Neural progenitor cell (in vitro differentiated cells): ENCODE measurements around the gene FILIP1. TPM values are rescaled to one million over a fixed set of nuclear protein-coding genes. Genes with fewer than 3 reads are reported as not detected.

Experiments
- DNase-seq: peaks from one replicate; pipeline ENCODE4 v3.0.0-alpha.2; 2016; ENCODE audit warnings: low spot score
- H2AFZ ChIP-seq: fragments of 200-600 bp; sonication (generic); replicated peaks from 2 replicates; pipeline ENCODE4 v1.6.1; 2016; ENCODE audit warnings: antibody characterized with exemption
- H3F3A ChIP-seq: fragments of 200-600 bp; sonication (generic); 2 replicates; pipeline ENCODE4 v1.6.1; 2016; ENCODE audit warnings: antibody characterized with exemption, low read depth
- H3K27ac ChIP-seq: fragments of 200-600 bp; sonication (generic); 2 replicates; pipeline ENCODE4 v1.5.1; 2016; ENCODE audit warnings: mild to moderate bottlenecking
- H3K27me3 ChIP-seq: fragments of 200-600 bp; sonication (generic); 2 replicates; pipeline ENCODE4 v1.6.1; 2016; ENCODE audit warnings: mild to moderate bottlenecking, moderate library complexity
- H3K36me3 ChIP-seq: fragments of 200-600 bp; sonication (generic); 2 replicates; pipeline ENCODE4 v1.5.1; 2016
- H3K4me1 ChIP-seq: fragments of 200-600 bp; sonication (generic); 2 replicates; pipeline ENCODE4 v1.6.1; 2016; ENCODE audit warnings: mixed run types
- H3K4me2 ChIP-seq: fragments of 200-600 bp; sonication (generic); 2 replicates; pipeline ENCODE4 v1.6.1; 2016
- H3K4me3 ChIP-seq: fragments of 200-600 bp; sonication (generic); 2 replicates; pipeline ENCODE4 v1.5.1; 2016
- H3K79me2 ChIP-seq: fragments of 200-600 bp; sonication (generic); 2 replicates; pipeline ENCODE4 v1.6.1; 2016; ENCODE audit warnings: low read depth
- H3K9ac ChIP-seq: fragments of 200-600 bp; sonication (generic); 2 replicates; pipeline ENCODE4 v1.6.1; 2016
- H3K9me3 ChIP-seq: fragments of 200-600 bp; sonication (generic); 2 replicates; pipeline ENCODE4 v1.5.1; 2016; ENCODE audit warnings: low read depth
- H4K20me1 ChIP-seq: fragments of 200-600 bp; sonication (generic); 2 replicates; pipeline ENCODE4 v1.6.1; 2016; ENCODE audit warnings: low read depth
- H3K27ac Mint-ChIP-seq: 3 replicates; pipeline ENCODE4 v1.8.0; 2021; ENCODE audit warnings: mixed read lengths
- H3K27me3 Mint-ChIP-seq: 2 replicates; pipeline ENCODE4 v1.8.0; 2022; ENCODE audit warnings: low read depth, mild to moderate bottlenecking, inconsistent platforms, moderate library complexity, mixed read lengths; ENCODE audit not compliant: insufficient read depth
- H3K36me3 Mint-ChIP-seq: 3 replicates; pipeline ENCODE4 v1.8.0; 2021; ENCODE audit warnings: mixed read lengths
- H3K4me1 Mint-ChIP-seq: 3 replicates; pipeline ENCODE4 v1.8.0; 2021; ENCODE audit warnings: mixed read lengths
- H3K4me3 Mint-ChIP-seq: 3 replicates; pipeline ENCODE4 v1.8.0; 2021; ENCODE audit warnings: mild to moderate bottlenecking, moderate library complexity, mixed read lengths
- H3K9me3 Mint-ChIP-seq: 3 replicates; pipeline ENCODE4 v1.8.0; 2020; ENCODE audit warnings: mixed read lengths
- CTCF ChIP-seq: fragments of 200-600 bp; sonication (generic); IDR thresholded peaks from 2 replicates; pipeline ENCODE4 v1.5.1; 2017; ENCODE audit warnings: antibody characterized with exemption, mild to moderate bottlenecking
- EZH2 ChIP-seq: fragments of 200-600 bp; sonication (generic); IDR thresholded peaks from 2 replicates; pipeline ENCODE4 v1.6.1; 2017; ENCODE audit warnings: antibody characterized with exemption, mild to moderate bottlenecking, moderate library complexity
- EZH2phosphoT487 ChIP-seq: fragments of 200-600 bp; sonication (generic); IDR thresholded peaks from 2 replicates; pipeline ENCODE4 v1.6.1; 2017; ENCODE audit warnings: antibody characterized with exemption
- total RNA-seq: library from RNA; depleted of rRNA; stranded (reverse); fragments of >200 nt; gene quantifications from 2 replicates; pipeline ENCODE4 v1.2.3, GENCODE V29; 2015; ENCODE audit warnings: low replicate concordance

The FILIP1 gene
- total RNA-seq, 1 donor from 2014 or later: 22.6 TPM

- no peak overlapping the region for H3K9ac ChIP-seq
- H3K36me3 Mint-ChIP-seq: no peaks in the 10 kb centered on the region
- no peak overlapping the region for H3K4me3 Mint-ChIP-seq
- H3K4me2 ChIP-seq: no peak overlapping the region
- TF ChIP-seq EZH2phosphoT487: no peak
- no peak for TF ChIP-seq EZH2
- TF ChIP-seq CTCF: no peak
- H3F3A ChIP-seq: no peaks in the 10 kb centered on the region
- peaks cover 2% of the 10 kb centered on the region for H3K9me3 Mint-ChIP-seq
- H3K9me3 ChIP-seq: no peaks in the 10 kb centered on the region
- H3K4me3 ChIP-seq: no peak overlapping the region
- peaks cover 2% of the 10 kb centered on the region for H3K27me3 Mint-ChIP-seq
- no peaks in the 10 kb centered on the region for H3K4me1 Mint-ChIP-seq
- no peak overlapping the region for H3K27ac Mint-ChIP-seq
- no peaks in the 10 kb centered on the region for H3K4me1 ChIP-seq
- H3K36me3 ChIP-seq: no peaks in the 10 kb centered on the region
- no peak overlapping the region for H3K27ac ChIP-seq
- no peaks in the 10 kb centered on the region for H4K20me1 ChIP-seq
- no peaks in the 10 kb centered on the region for H3K27me3 ChIP-seq
- H3K79me2 ChIP-seq: no peaks in the 10 kb centered on the region
- no peak for DNase-seq
- peak overlapping the region; percentile 91 for H2AFZ ChIP-seq
These were observed 38.9 kb upstream of the FILIP1 start for GRCh38 chr6:75532521-75532920.

GRCh38 chr6:75531174-75531573, 37.6 kb upstream of the FILIP1 start:
- Mint-ChIP-seq H3K36me3 (no peaks in the 10 kb centered on the region), H3K27me3 (peaks cover 2% of the 10 kb centered on the region), H3K4me1 (no peaks in the 10 kb centered on the region), H3K27ac (no peak overlapping the region), H3K9me3 (peaks cover 2% of the 10 kb centered on the region), H3K4me3 (no peak overlapping the region)
- DNase-seq: no peak
- Histone ChIP-seq H4K20me1 (no peaks in the 10 kb centered on the region), H3K9me3 (no peaks in the 10 kb centered on the region), H3K79me2 (no peaks in the 10 kb centered on the region), H3K36me3 (no peaks in the 10 kb centered on the region), H3K27me3 (no peaks in the 10 kb centered on the region), H3K4me3 (no peak overlapping the region), H3F3A (no peaks in the 10 kb centered on the region), H3K4me2 (no peak overlapping the region), H3K27ac (no peak overlapping the region), H3K4me1 (no peaks in the 10 kb centered on the region), H2AFZ (no peak overlapping the region), H3K9ac (no peak overlapping the region)
- TF ChIP-seq EZH2: no peak
- TF ChIP-seq EZH2phosphoT487: no peak
- TF ChIP-seq CTCF: no peak

GRCh38 chr6:75530696-75531095, 37.1 kb upstream of the FILIP1 start:
- Mint-ChIP-seq H3K9me3 (peaks cover 2% of the 10 kb centered on the region), H3K4me1 (no peaks in the 10 kb centered on the region), H3K4me3 (no peak overlapping the region), H3K27me3 (peaks cover 2% of the 10 kb centered on the region), H3K27ac (no peak overlapping the region), H3K36me3 (no peaks in the 10 kb centered on the region)
- no peak for TF ChIP-seq EZH2phosphoT487
- TF ChIP-seq CTCF: no peak
- TF ChIP-seq EZH2: no peak
- H3K9me3 ChIP-seq: no peaks in the 10 kb centered on the region
- no peak overlapping the region for H3K4me3 ChIP-seq
- H3K27ac ChIP-seq: no peak overlapping the region
- H3F3A ChIP-seq: no peaks in the 10 kb centered on the region
- H3K27me3 ChIP-seq: no peaks in the 10 kb centered on the region
- no peaks in the 10 kb centered on the region for H3K79me2 ChIP-seq
- DNase-seq: no peak
- H3K9ac ChIP-seq: no peak overlapping the region
- no peaks in the 10 kb centered on the region for H3K4me1 ChIP-seq
- H3K36me3 ChIP-seq: no peaks in the 10 kb centered on the region
- no peaks in the 10 kb centered on the region for H4K20me1 ChIP-seq
- H3K4me2 ChIP-seq: no peak overlapping the region
- H2AFZ ChIP-seq: no peak overlapping the region

- TF ChIP-seq EZH2phosphoT487: no peak
- no peak for TF ChIP-seq EZH2
- TF ChIP-seq CTCF: no peak
- no peak overlapping the region for H3K4me2 ChIP-seq
- H3K9me3 ChIP-seq: no peaks in the 10 kb centered on the region
- H3K27ac ChIP-seq: no peak overlapping the region
- H2AFZ ChIP-seq: peak overlapping the region; percentile 15
- Mint-ChIP-seq H3K4me1 (peaks cover 6% of the 10 kb centered on the region), H3K27me3 (peaks cover 2% of the 10 kb centered on the region), H3K9me3 (peaks cover 5% of the 10 kb centered on the region), H3K27ac (no peak overlapping the region), H3K4me3 (no peak overlapping the region), H3K36me3 (no peaks in the 10 kb centered on the region)
- H3K27me3 ChIP-seq: no peaks in the 10 kb centered on the region
- H3K9ac ChIP-seq: no peak overlapping the region
- H3F3A ChIP-seq: no peaks in the 10 kb centered on the region
- no peaks in the 10 kb centered on the region for H4K20me1 ChIP-seq
- H3K36me3 ChIP-seq: no peaks in the 10 kb centered on the region
- no peaks in the 10 kb centered on the region for H3K79me2 ChIP-seq
- no peak overlapping the region for H3K4me3 ChIP-seq
- no peaks in the 10 kb centered on the region for H3K4me1 ChIP-seq
- DNase-seq: no peak
These were observed 34.8 kb upstream of the FILIP1 start for GRCh38 chr6:75528423-75528822.
